ENCODE results near the gene SDHAF1. TPM values are rescaled to one million over a fixed set of nuclear protein-coding genes. Genes with fewer than 3 reads are reported as not detected.

SDHAF1 gene
- total and polyA plus RNA-seq, 2 of the 8 experiments (the other 6 are each of a cell fraction or from before 2014, with no cell fraction given), result 16.0 to 21.3 TPM

DNA sequence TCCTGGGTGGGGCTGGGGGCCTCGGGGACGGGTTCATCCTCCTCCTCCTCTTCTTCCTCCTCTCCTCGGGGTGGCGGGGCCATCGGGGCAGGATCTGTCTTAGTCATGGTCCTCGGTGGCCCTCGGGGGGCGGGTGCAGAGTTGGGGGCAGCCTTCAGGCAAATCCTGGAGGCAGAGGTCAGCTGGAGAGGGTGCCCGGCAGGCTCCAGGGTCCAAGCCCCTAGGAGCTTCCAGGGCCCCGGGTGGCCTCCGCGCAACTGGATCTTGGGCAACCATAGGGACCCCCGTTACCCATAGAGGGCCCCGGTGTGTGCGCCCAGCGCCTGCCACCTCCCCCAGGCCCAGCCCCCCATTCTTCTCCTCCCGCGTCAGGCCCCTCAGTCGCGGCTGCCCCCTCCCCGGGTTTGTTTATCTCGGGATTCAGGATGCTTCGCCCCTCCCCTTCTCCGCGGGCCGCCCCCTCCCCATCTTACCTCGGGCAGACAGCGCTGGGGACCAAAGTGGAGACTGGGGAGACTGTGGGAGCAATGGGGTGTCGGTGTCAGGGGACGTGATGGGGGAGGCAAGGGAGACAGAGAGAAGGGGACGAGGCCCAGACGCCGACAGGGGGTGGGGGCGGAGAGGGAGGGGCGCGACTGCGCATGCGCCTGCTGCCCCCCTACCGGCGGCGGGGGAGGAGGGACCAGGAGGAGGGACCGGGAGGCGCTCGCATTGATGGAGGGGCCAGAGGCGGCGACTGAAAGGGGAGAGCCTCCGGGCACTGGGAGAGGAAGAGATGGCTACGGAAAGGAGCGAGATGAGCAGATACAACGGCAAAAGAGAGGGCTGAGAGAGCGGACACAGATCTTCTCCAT is 37.5 kb downstream of the SDHAF1 start, which contains the start of gene CLIP3 (continued):
- TF ChIP-seq EZH2 (IDR thresholded peaks at IDR 0.05; ENCODE audit: low read depth, low read length, severe bottlenecking) (no peak), BCL11A (IDR thresholded peaks at IDR 0.05; ENCODE audit: low read depth in 2 of 2, low read length in 2 of 2) (no peak), EP300 (IDR thresholded peaks at IDR 0.05; ENCODE audit: borderline replicate concordance in 1 of 2, low read depth in 2 of 2, low read length in 2 of 2) (no peak), FOSL1 (IDR thresholded peaks at IDR 0.05; ENCODE audit: insufficient read depth, low read depth, low read length) (no peak), TEAD4 (IDR thresholded peaks at IDR 0.05; ENCODE audit: low read depth, low read length) (no peak), SP2 (IDR thresholded peaks at IDR 0.05; ENCODE audit: low read length) (no peak), NRF1 (IDR thresholded peaks at IDR 0.05; ENCODE audit: low read depth, low read length) (peak; percentile 53), KDM4A (IDR thresholded peaks at IDR 0.05; ENCODE audit: low read depth, low read length, severe bottlenecking) (peak; percentile 48), POLR2A (IDR thresholded peaks at IDR 0.05; ENCODE audit: control extremely low read depth in 1 of 2, low read depth in 2 of 2, low read length in 2 of 2) (peak in 1 of 2 experiments; percentile 11; a peak in 1 of 3 replicates), TBP (IDR thresholded peaks at IDR 0.05; ENCODE audit: low read depth, low read length) (no peak), MAFK (IDR thresholded peaks at IDR 0.05; ENCODE audit: low read depth, low read length) (no peak), SUZ12 (IDR thresholded peaks at IDR 0.05; ENCODE audit: low read length) (no peak), HDAC2 (IDR thresholded peaks at IDR 0.05; ENCODE audit: borderline replicate concordance in 1 of 2, low read depth in 2 of 2, low read length in 2 of 2) (no peak), RXRA (IDR thresholded peaks at IDR 0.05; ENCODE audit: insufficient read depth, low read depth, low read length) (no peak), ZNF274 (IDR thresholded peaks at IDR 0.05; ENCODE audit: borderline replicate concordance, extremely low read depth, low read length) (no peak)
- TF ChIP-seq, protein P1, sequence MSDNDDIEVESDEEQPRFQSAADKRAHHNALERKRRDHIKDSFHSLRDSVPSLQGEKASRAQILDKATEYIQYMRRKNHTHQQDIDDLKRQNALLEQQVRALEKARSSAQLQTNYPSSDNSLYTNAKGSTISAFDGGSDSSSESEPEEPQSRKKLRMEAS (IDR thresholded peaks at IDR 0.05), result no peak; the same call in 1 of the 2 replicates

Measured in H1 (cell line).